Esophagus muscularis mucosa (tissue), 4 donors: ENCODE measurements around the gene PHF21A.

Source experiments
- CTCF ChIP-seq, 3 experiments: fragments of 200-600 bp in 2 of 3; fragments of 450-650 bp in 1 of 3; sonication (generic) in 2 of 3; IDR thresholded peaks; one replicate each; pipeline ENCODE4 v1.5.1; 2017 to 2019; ENCODE audit warnings: antibody characterized with exemption in 3 of 3, mild to moderate bottlenecking in 2 of 3, moderate library complexity in 1 of 3
- EP300 ChIP-seq: sonication (generic); formaldehyde crosslinking; IDR thresholded peaks from one replicate; pipeline ENCODE4 v1.6.1; 2017; ENCODE audit warnings: antibody characterized with exemption
- POLR2A ChIP-seq: fragments of 450-650 bp; IDR thresholded peaks from one replicate; pipeline ENCODE4 v1.6.1; 2017; ENCODE audit warnings: antibody characterized with exemption, moderate library complexity, mild to moderate bottlenecking, low read depth
- POLR2AphosphoS5 ChIP-seq, 2 donors: sonication (generic); formaldehyde crosslinking; IDR thresholded peaks; one replicate each; pipeline ENCODE4 v1.6.1; 2017; ENCODE audit warnings: antibody characterized with exemption in 2 of 2

DNA sequence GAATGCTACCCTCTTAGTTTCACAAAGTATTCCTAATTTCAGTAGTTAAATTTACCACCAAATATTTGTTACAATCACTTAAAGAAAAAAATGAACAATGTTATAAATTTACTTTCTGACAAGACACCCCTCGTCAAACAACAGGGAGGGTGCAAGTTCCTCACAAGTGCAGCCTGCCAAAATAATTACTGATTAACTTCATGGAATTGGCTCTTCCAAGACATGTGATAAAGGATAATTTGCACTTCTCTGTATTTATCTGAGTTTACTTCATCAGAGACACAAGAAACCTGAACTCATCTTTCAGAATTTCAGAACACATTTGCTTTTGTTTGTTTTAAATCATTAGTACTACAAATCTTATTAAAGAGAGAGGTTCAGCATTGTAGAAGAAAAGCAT, 132.3 kb downstream of the PHF21A start:
- TF ChIP-seq POLR2A (no peak), EP300 (no peak), CTCF (IDR thresholded peaks at IDR 0.05) (no peak), POLR2AphosphoS5 (IDR thresholded peaks at IDR 0.05) (no peak)
